Fibroblast of villous mesenchyme (primary cell): ENCODE data around the gene FBP1. TPM values are rescaled to one million over a fixed set of nuclear protein-coding genes. Genes with fewer than 3 reads are reported as not detected.
A peak's percentile ranks its signal among the peaks of the same experiment; 100 is the strongest.

Source experiments
- DNase-seq: peaks from one replicate; pipeline ENCODE4 v3.0.0-alpha.2; 2010; ENCODE audit warnings: low read depth
- H3K4me3 ChIP-seq: 2 replicates; pipeline ENCODE4 v1.5.1; 2011; ENCODE audit warnings: low read depth, mild to moderate bottlenecking, low read length
- total RNA-seq: library from RNA; depleted of rRNA; stranded (reverse); fragments of >200 nt; gene quantifications from 2 replicates; pipeline ENCODE4 v1.2.3, GENCODE V29; 2012
- TF ChIP-seq, protein P1 (sequence below): IDR thresholded peaks from 2 replicates; pipeline ENCODE4 v1.5.1; 2012; ENCODE audit warnings: low read depth, mild to moderate bottlenecking, low read length; ENCODE audit not compliant: insufficient read depth

Gene FBP1
- total RNA-seq = not detected in 2 replicates

DNA sequence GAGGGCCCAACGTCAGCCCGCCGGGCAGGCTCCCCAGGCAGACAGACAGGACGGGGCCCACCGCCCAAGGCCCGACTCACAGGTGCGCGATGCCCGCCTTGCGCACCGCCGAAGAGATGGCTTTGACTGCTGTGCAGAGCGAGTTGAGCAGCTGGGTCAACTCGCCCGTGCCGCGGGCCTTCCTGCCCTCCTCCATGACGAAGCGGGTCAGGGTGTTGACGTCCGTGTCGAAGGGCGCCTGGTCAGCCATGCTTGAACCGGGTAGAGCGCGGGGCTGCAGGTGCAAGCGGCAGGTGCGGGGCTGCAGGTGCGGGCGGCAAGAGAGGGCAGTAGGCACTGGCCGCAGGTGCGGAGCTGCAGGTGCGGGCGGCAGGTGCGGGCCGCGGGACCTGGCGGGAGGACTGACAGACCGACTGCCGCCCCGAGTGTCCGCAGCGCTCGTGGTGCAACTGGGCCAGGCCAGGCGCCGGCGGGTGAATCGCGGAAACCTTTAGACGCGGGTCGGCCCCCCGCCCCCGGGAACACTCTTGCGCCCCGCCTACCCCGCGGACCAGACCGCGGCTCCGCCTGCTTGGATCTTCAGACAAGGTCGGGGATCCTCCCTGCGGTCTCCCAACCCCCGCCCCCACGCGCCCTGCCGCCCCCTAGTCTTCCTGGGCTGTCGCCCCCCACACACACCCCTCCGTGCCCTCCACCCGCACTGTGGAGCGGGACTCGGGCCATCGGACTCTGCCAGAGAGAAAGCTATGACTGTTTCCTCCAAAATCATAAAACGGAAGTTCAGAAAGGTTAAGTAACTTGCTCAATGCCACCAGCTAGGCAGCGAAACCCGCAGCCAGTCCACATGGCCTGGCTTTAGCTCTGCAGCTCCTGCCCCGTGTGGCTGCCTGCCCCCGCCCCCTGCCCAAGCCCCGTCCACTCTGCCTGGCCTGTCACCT lies at the start of gene FBP1:
FBP1 (minus strand) TSS at position 458 of the 938 bp plus-strand sequence; CDS start at position 250, 208 bp downstream.
- DNase-seq = peak; percentile 38
- H3K4me3 ChIP-seq = peak within 1 kb of the TSS; percentile 55
- TF ChIP-seq, protein P1, sequence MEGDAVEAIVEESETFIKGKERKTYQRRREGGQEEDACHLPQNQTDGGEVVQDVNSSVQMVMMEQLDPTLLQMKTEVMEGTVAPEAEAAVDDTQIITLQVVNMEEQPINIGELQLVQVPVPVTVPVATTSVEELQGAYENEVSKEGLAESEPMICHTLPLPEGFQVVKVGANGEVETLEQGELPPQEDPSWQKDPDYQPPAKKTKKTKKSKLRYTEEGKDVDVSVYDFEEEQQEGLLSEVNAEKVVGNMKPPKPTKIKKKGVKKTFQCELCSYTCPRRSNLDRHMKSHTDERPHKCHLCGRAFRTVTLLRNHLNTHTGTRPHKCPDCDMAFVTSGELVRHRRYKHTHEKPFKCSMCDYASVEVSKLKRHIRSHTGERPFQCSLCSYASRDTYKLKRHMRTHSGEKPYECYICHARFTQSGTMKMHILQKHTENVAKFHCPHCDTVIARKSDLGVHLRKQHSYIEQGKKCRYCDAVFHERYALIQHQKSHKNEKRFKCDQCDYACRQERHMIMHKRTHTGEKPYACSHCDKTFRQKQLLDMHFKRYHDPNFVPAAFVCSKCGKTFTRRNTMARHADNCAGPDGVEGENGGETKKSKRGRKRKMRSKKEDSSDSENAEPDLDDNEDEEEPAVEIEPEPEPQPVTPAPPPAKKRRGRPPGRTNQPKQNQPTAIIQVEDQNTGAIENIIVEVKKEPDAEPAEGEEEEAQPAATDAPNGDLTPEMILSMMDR = no peak

DNA sequence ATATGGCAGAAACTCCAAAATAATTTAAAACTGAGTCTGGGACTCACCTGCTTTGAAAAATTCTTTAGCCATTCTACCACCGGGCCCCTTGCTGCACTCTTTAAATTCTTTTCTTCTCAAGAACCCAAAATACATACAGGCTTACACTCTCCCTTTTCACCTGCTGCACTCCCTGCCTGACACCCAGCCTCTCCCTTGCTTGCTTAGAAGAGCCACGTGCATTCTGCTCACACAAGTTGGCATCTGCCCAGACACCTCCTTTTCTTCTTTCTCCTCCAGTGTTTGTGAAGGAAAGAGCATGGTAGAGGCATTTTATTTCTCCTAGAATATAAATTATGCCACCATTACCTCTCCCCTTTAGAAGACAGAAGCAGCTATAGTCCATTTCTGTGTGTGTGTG lies 48.1 kb upstream of the FBP1 start:
- no peak overlapping the region for H3K4me3 ChIP-seq
- no peak for DNase-seq
- TF ChIP-seq, protein P1 = no peak

- DNase-seq = no peak
- no peak overlapping the region for H3K4me3 ChIP-seq
- TF ChIP-seq, protein P1 = no peak
Observed at GRCh38 chr9:94685359-94685758, 46.0 kb upstream of the FBP1 start.

GRCh38 chr9:94681508-94681907 lies 42.2 kb upstream of the FBP1 start:
- no peak overlapping the region for H3K4me3 ChIP-seq
- TF ChIP-seq, protein P1 = peak; percentile 68
- DNase-seq = peak; percentile 81

GRCh38 chr9:94680621-94681020 lies 41.3 kb upstream of the FBP1 start:
- H3K4me3 ChIP-seq = no peak overlapping the region
- TF ChIP-seq, protein P1 = no peak
- no peak for DNase-seq

GRCh38 chr9:94680020-94680419 lies 40.7 kb upstream of the FBP1 start:
- DNase-seq = no peak
- no peak overlapping the region for H3K4me3 ChIP-seq
- TF ChIP-seq, protein P1 = no peak
